Body of pancreas (tissue), 4 donors: Measurements from ENCODE around the gene CCDC13. TPM values are rescaled to one million over a fixed set of nuclear protein-coding genes. Genes with fewer than 3 reads are reported as not detected.

ENCODE experiments used
- ATAC-seq: fragments of 150-250 bp; one replicate; pipeline ENCODE4 v1.9.1; 2016
- DNase-seq, 4 donors: peaks; one replicate each; pipeline ENCODE4 v3.0.0-alpha.2; 2019
- H3K27ac ChIP-seq, 4 donors: fragments of 200-600 bp; sonication (generic); 1 replicate in 3 of 4; 2 replicates in 1 of 4; pipeline versions ENCODE4 v1.5.1 to v1.6.1; 2016 to 2019; ENCODE audit warnings: mild to moderate bottlenecking in 1 of 4, mixed read lengths in 1 of 4, moderate library complexity in 1 of 4
- H3K27me3 ChIP-seq, 2 donors: fragments of 200-600 bp; sonication (generic); one replicate each; pipeline ENCODE4 v1.6.0; 2016; ENCODE audit warnings: mild to moderate bottlenecking in 1 of 2
- H3K36me3 ChIP-seq, 2 donors: fragments of 200-600 bp; sonication (generic); replicated peaks in 1 of 2; 2 replicates each; pipeline ENCODE4 v1.5.1; 2016; ENCODE audit warnings: low read depth in 2 of 2; ENCODE audit not compliant: insufficient read depth in 1 of 2
- H3K4me1 ChIP-seq: fragments of 200-600 bp; sonication (generic); one replicate; pipeline ENCODE4 v1.6.0; 2016
- H3K4me3 ChIP-seq, 2 donors: fragments of 200-600 bp; sonication (generic); 1 replicate in 1 of 2; 2 replicates in 1 of 2; pipeline ENCODE4 v1.5.1; 2016 to 2019
- H3K9me3 ChIP-seq, 3 donors: fragments of 200-600 bp; sonication (generic); 1 replicate in 2 of 3; 2 replicates in 1 of 3; pipeline ENCODE4 v1.5.1; 2016
- POLR2A ChIP-seq, 3 donors: fragments of 450-650 bp; IDR thresholded peaks; one replicate each; pipeline ENCODE4 v1.6.1; 2016; ENCODE audit warnings: antibody characterized with exemption in 3 of 3, mild to moderate bottlenecking in 2 of 3
- WGBS, 2 donors: methylation state at CpG; one replicate each; pipeline ENCODE4 v1.1.5; 2017; 5-methylcytosine and 5-hydroxymethylcytosine counted together
- intact Hi-C: fragments of 100-400 bp; cut with DNase I; formaldehyde crosslinking; loops from one replicate; pipeline ENCODE4 v1.15.1; 2023
- small RNA-seq: library from RNA; depleted of rRNA; stranded (forward); fragments of <200 nt; gene quantifications from one replicate; pipeline ENCODE3, GENCODE V24; 2016
- total RNA-seq, 2 donors: library from RNA; depleted of rRNA; stranded (reverse); fragments of >200 nt; gene quantifications; one replicate each; pipeline ENCODE4 v1.1.0, GENCODE V29; 2016
- TF ChIP-seq, protein P1 (sequence below), 7 experiments: fragments of 450-650 bp in 4 of 7; fragments of 200-600 bp in 3 of 7; sonication (generic) in 3 of 7; IDR thresholded peaks; one replicate each; pipeline ENCODE4 v1.5.1; 2016 to 2019; ENCODE audit warnings: antibody characterized with exemption in 7 of 7

The CCDC13 gene
- total RNA-seq, 2 donors from 2014 or later = 3.9 to 6.3 TPM

DNA sequence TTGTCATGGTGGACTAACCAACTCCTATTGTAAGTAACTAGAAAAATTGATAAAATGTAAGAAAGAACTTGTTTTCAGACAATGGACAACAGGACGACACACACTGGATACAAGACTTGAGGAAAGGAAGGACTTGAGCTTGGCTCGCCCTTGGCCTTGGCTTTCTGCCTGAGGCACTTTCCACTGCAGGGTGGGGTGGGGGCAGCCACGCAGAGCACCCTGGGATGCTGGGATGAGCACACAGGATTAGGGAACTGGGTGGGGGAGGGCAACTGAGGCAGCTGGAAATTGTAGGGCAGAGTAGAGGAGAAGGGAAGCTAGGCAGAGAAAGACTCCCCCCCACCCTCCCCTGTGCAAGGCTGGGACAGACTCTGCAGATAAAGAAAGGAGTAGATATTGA is 45.0 kb downstream of the CCDC13 start:
- TF ChIP-seq, protein P1, sequence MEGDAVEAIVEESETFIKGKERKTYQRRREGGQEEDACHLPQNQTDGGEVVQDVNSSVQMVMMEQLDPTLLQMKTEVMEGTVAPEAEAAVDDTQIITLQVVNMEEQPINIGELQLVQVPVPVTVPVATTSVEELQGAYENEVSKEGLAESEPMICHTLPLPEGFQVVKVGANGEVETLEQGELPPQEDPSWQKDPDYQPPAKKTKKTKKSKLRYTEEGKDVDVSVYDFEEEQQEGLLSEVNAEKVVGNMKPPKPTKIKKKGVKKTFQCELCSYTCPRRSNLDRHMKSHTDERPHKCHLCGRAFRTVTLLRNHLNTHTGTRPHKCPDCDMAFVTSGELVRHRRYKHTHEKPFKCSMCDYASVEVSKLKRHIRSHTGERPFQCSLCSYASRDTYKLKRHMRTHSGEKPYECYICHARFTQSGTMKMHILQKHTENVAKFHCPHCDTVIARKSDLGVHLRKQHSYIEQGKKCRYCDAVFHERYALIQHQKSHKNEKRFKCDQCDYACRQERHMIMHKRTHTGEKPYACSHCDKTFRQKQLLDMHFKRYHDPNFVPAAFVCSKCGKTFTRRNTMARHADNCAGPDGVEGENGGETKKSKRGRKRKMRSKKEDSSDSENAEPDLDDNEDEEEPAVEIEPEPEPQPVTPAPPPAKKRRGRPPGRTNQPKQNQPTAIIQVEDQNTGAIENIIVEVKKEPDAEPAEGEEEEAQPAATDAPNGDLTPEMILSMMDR (IDR thresholded peaks at IDR 0.05) = no peak
- no peak for TF ChIP-seq POLR2A (IDR thresholded peaks at IDR 0.05)
- intact Hi-C loops = no loop called here

DNA sequence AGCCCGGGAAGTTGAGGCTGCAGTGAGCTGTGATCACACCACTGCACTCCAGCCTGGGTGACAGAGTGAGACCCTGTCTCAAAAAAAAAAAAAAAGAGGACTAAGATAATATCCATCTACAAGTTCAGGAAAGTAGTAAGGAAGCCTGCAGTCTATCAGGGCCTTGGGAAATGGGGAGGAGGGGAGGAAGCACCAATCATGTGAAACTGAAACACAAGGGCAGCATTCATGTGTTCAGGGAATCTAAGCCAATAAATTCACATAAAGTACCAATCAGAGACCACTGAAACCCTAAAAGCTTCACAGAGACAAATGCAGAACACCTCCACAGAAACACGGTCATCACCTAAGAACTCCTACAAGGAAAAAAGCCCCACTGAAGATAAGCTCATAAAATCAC is 47.6 kb downstream of the CCDC13 start:
- Histone ChIP-seq H3K36me3 (no peaks in the 10 kb centered on the region), H3K9me3 (no peaks in the 10 kb centered on the region), H3K27me3 (no peaks in the 10 kb centered on the region), H3K4me3 (no peak overlapping the region), H3K4me1 (no peaks in the 10 kb centered on the region), H3K27ac (no peak overlapping the region)
- TF ChIP-seq, protein P1 (IDR thresholded peaks at IDR 0.05) = no peak
- TF ChIP-seq POLR2A (IDR thresholded peaks at IDR 0.05) = no peak
- ATAC-seq = no peak
- no peak for DNase-seq
- intact Hi-C loops = no loop called here
- 81 to 91% methylated on average over 2 of the region's 2 CpGs for WGBS, 2 donors

More for the DNA sequence above, 45.0 kb downstream of the CCDC13 start:
- H3K27ac ChIP-seq = no peak overlapping the region
- 54 to 55% methylated on average over 3 of the region's 3 CpGs for WGBS, 2 donors
- no peaks in the 10 kb centered on the region for H3K36me3 ChIP-seq
- DNase-seq (no peak), ATAC-seq (no peak)
- H3K4me3 ChIP-seq = no peak overlapping the region
- H3K9me3 ChIP-seq = no peaks in the 10 kb centered on the region
- H3K27me3 ChIP-seq = no peaks in the 10 kb centered on the region
- H3K4me1 ChIP-seq = peaks cover 12% of the 10 kb centered on the region

DNA sequence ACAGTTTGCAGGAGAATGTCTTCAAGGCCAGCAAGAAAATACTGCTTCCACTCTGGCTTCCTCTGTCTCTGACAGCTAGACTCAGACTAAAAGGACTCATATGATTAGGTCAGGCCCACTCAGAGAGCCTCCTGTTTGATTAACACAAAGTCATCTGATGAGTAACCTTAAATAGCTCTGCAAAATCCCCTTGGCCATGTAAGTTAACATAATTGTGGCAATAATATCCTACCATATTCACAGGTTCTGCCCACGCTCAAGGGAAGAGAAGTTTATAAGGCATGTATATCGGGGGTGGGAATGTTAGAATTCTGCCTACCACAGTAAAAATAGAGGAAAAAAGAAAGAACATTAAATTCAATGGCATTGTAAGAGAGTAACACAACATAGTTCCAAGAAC is 49.8 kb downstream of the CCDC13 start:
- Histone ChIP-seq H3K9me3 (no peaks in the 10 kb centered on the region), H3K4me1 (no peaks in the 10 kb centered on the region), H3K4me3 (no peak overlapping the region), H3K27ac (no peak overlapping the region), H3K27me3 (no peaks in the 10 kb centered on the region), H3K36me3 (no peaks in the 10 kb centered on the region)
- intact Hi-C loops = no loop called here
- no peak for TF ChIP-seq POLR2A (IDR thresholded peaks at IDR 0.05)
- TF ChIP-seq, protein P1 (IDR thresholded peaks at IDR 0.05) = no peak
- ATAC-seq = no peak
- 91 to 96% methylated on average over 2 of the region's 2 CpGs for WGBS, 2 donors
- no peak for DNase-seq

Small RNA genes lying within 50 kb of the gene (small RNA-seq; reads per million reads assigned to genes)
- not detected for gene CCDC13

Other genes starting within 250 kb of the CCDC13 start
- gene SEC22C, start 191.3 kb downstream of the CCDC13 start, total RNA-seq = 10 to 100 TPM; 23.1 to 30.9 TPM
- 1 to 10 TPM; 5.3 to 7.8 TPM for gene SS18L2, start 182.4 kb downstream of the CCDC13 start, total RNA-seq
- gene NKTR, start 172.6 kb downstream of the CCDC13 start, total RNA-seq = 100 to 1,000 TPM; 115 to 128 TPM
- gene ZBTB47, start 119.6 kb downstream of the CCDC13 start, total RNA-seq = 10 to 100 TPM; 19.7 to 20.4 TPM
- gene KLHL40, start 87.7 kb downstream of the CCDC13 start, total RNA-seq = not detected
- under 1 TPM in 1 of 2 donors, not detected in 1; 0.26 TPM for gene HHATL, start 70.5 kb downstream of the CCDC13 start, total RNA-seq
- gene HIGD1A, start 31.2 kb upstream of the CCDC13 start, total RNA-seq = 10 to 100 TPM; 36.3 to 52.4 TPM
- 1 to 10 TPM; 3.3 to 3.4 TPM for gene ACKR2, start 36.2 kb upstream of the CCDC13 start, total RNA-seq
- gene CYP8B1, start 102.6 kb upstream of the CCDC13 start, total RNA-seq = not detected
- gene ZNF662, start 132.9 kb upstream of the CCDC13 start, total RNA-seq = 1 to 10 TPM; 4.0 to 6.5 TPM
- gene GASK1A, start 206.1 kb upstream of the CCDC13 start, total RNA-seq = 10 to 100 TPM in 1 of 2 donors, 1 to 10 TPM in 1; 8.8 to 16.8 TPM